ENCODE data around the gene LSAMP.

GRCh38 chr3:116394365-116394764, 50.9 kb downstream of the LSAMP start:
- TF ChIP-seq CTCF (IDR thresholded peaks at IDR 0.05), result no peak
- TF ChIP-seq POLR2A (IDR thresholded peaks at IDR 0.05), result no peak
- no peak for TF ChIP-seq POLR2AphosphoS5 (IDR thresholded peaks at IDR 0.05; ENCODE audit: insufficient read depth in 1 of 2, low read depth in 1 of 2)
